HG03039 (cell line): ENCODE measurements around the gene ZNF33A.
A peak's percentile ranks its signal among the peaks of the same experiment; 100 is the strongest.
"Not testable (repeated sequence)": the region's sequence is repeated elsewhere in the genome, so short reads cannot be mapped to it uniquely, and the experiment has no call there.

Experiments
- ATAC-seq: cut with Tn5 transposase; IDR thresholded peaks from one replicate; pipeline ENCODE4 v1.9.1; 2021; ENCODE audit warnings: mild to moderate bottlenecking, moderate library complexity; ENCODE audit not compliant: unreplicated experiment

ZNF33A gene

GRCh38 chr10:38043516-38043915 is 33.0 kb downstream of the ZNF33A start:
- no peak for ATAC-seq

DNA sequence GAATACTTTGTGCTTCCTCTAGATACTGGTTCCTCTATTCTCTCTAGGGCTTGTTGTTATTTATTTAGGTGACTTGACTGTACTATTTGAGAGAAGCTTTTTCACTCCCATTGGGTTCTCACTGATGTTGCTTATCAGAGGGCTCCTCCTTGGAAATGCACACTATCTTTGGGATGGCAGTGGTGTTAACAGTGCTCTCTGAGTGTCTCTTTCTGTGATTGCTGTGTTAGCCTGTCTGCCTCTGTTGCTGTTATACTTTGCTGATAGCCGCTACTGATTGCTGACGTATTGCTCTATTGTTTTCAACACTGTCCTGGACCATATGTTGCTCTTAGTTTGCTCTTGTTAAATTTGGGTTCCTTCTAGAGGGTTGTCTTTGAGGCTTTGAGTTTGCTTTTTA is 34.7 kb downstream of the ZNF33A start:
- no peak for ATAC-seq

DNA sequence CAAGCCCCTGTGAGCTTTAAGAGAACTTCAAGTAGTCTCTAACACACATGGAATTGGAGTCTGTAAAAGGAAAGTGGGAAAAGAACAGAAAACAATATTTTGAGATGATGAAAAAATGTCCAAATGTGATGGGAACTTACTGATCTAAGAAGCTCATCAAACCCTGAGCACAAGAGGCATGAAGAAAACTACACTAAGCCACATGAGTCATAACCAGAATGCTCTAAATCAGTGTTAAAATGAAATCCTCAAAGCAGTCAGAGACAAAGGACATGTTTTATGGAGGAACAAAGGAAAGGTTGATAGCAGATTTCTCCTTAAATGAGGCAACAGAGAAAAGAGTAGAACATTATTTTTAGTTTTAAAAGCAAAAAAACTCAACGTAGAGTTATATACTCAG is 37.2 kb downstream of the ZNF33A start:
- peak; percentile 65 for ATAC-seq

- ATAC-seq, result no peak
Measured at GRCh38 chr10:38050212-38050611, 39.7 kb downstream of the ZNF33A start.

GRCh38 chr10:38054361-38054797 is 43.9 kb downstream of the ZNF33A start:
- ATAC-seq, result no peak

- ATAC-seq, result not testable (repeated sequence)
Measured at GRCh38 chr10:38055274-38055894, 44.9 kb downstream of the ZNF33A start.

GRCh38 chr10:38069663-38070062 is 59.2 kb downstream of the ZNF33A start:
- not testable (repeated sequence) for ATAC-seq

GRCh38 chr10:38070501-38070900 is 60.0 kb downstream of the ZNF33A start:
- ATAC-seq, result no peak

GRCh38 chr10:38072552-38072951 is 62.1 kb downstream of the ZNF33A start:
- no peak for ATAC-seq

GRCh38 chr10:38076687-38077086 is 66.2 kb downstream of the ZNF33A start:
- ATAC-seq, result no peak

- ATAC-seq, result not testable (repeated sequence)
Measured at GRCh38 chr10:38093318-38093717, 82.8 kb downstream of the ZNF33A start.

GRCh38 chr10:38093816-38094157 is 83.3 kb downstream of the ZNF33A start:
- peak; percentile 22 for ATAC-seq

GRCh38 chr10:38094158-38094926 is 83.9 kb downstream of the ZNF33A start, which contains the start of gene ZNF37A:
TSS of gene ZNF37A (plus strand) at chr10:38094337. CDS start at chr10:38096618, 2,281 bp downstream.
- ATAC-seq, result peak; percentile 97

DNA sequence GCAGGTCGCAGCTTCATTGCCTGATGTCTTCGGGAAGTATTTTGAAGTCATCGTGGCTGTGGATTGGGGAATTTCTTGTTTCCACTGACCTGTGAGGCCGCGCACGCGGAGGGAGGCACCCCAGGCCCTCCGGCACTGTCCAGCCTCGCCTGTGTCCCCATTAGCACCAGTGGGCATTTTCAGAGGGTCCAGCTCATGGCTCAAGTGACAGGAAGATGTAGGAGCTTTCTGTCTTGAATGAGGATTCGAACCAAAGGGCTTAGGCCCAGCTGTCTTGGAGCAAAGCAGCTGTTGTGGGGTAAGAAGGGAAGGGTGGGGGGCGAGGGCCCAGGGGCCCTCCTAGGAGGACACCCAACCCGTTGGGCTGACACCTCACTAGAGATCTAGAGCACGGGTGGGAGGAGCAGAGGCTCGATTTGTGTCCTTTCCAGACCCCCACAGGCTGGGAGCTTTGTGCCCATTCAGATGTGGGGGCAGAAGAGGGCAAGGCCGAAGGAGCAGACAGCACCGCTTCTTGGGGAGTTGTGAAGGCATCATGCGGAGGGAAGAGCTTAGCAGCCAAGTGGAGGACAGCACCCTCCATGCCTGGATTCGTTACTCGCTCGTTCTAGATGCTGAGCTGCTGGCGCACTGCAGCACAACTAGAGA is 84.6 kb downstream of the ZNF33A start:
- no peak for ATAC-seq

- ATAC-seq, result no peak
Measured at GRCh38 chr10:38102880-38103279, 92.4 kb downstream of the ZNF33A start.

GRCh38 chr10:38103756-38104155 is 93.3 kb downstream of the ZNF33A start:
- ATAC-seq, result no peak

- ATAC-seq, result no peak
Measured at GRCh38 chr10:38112159-38112558, 101.7 kb downstream of the ZNF33A start.
